WTC11 (cell line): ENCODE data around the gene FABP7. TPM values are rescaled to one million over a fixed set of nuclear protein-coding genes. Genes with fewer than 3 reads are reported as not detected.

Experiments
- AFF4 ChIP-seq: sonication (generic); formaldehyde crosslinking; IDR thresholded peaks from 2 replicates; pipeline ENCODE4 v1.8.1; 2023; ENCODE audit warnings: mild to moderate bottlenecking, missing genetic modification reagents, borderline replicate concordance
- ATF3 ChIP-seq: sonication (generic); formaldehyde crosslinking; conservative IDR thresholded peaks from 2 replicates; pipeline ENCODE4 v1.8.1; 2022; ENCODE audit warnings: mild to moderate bottlenecking, missing genetic modification reagents
- ELF4 ChIP-seq: sonication (generic); formaldehyde crosslinking; IDR thresholded peaks from 2 replicates; pipeline ENCODE4 v1.8.1; 2022; ENCODE audit warnings: low read depth, mild to moderate bottlenecking, moderate library complexity, missing genetic modification reagents
- ESRRA ChIP-seq: sonication (generic); formaldehyde crosslinking; IDR thresholded peaks from 2 replicates; pipeline ENCODE4 v1.8.1; 2022; ENCODE audit warnings: mild to moderate bottlenecking, missing genetic modification reagents, borderline replicate concordance
- ETV6 ChIP-seq: sonication (generic); formaldehyde crosslinking; IDR thresholded peaks from 2 replicates; pipeline ENCODE4 v1.8.1; 2022; ENCODE audit warnings: mild to moderate bottlenecking, missing genetic modification reagents
- GABPB1 ChIP-seq: sonication (generic); formaldehyde crosslinking; IDR thresholded peaks from 2 replicates; pipeline ENCODE4 v1.8.1; 2023; ENCODE audit warnings: mild to moderate bottlenecking, missing genetic modification reagents
- HMGA2 ChIP-seq: fragments of 250-450 bp; sonication (Bioruptor Pico); IDR thresholded peaks from 2 replicates; pipeline ENCODE4 v1.4.0; 2021; ENCODE audit warnings: mild to moderate bottlenecking, moderate library complexity
- HMGXB4 ChIP-seq: sonication (generic); formaldehyde crosslinking; IDR thresholded peaks from 2 replicates; pipeline ENCODE4 v1.8.1; 2023; ENCODE audit warnings: mild to moderate bottlenecking, moderate library complexity, missing genetic modification reagents
- JAZF1 ChIP-seq: fragments of 250-450 bp; sonication (Bioruptor Pico); IDR thresholded peaks from 2 replicates; pipeline ENCODE4 v1.9.0; 2021; ENCODE audit warnings: moderate library complexity, mild to moderate bottlenecking, inconsistent platforms
- NFYB ChIP-seq: sonication (generic); formaldehyde crosslinking; conservative IDR thresholded peaks from 2 replicates; pipeline ENCODE4 v1.8.0; 2022; ENCODE audit warnings: low read depth, missing genetic modification reagents
- RORB ChIP-seq: fragments of 250-450 bp; sonication (Bioruptor Pico); IDR thresholded peaks from 2 replicates; pipeline ENCODE4 v1.9.0; 2021; ENCODE audit warnings: mild to moderate bottlenecking
- SMAD4 ChIP-seq: sonication (generic); formaldehyde crosslinking; IDR thresholded peaks from 2 replicates; pipeline ENCODE4 v1.8.0; 2022; ENCODE audit warnings: mild to moderate bottlenecking, missing genetic modification reagents
- SP1 ChIP-seq: sonication (generic); formaldehyde crosslinking; conservative IDR thresholded peaks from 2 replicates; pipeline ENCODE4 v1.8.1; 2022; ENCODE audit warnings: missing genetic modification reagents
- TCF7 ChIP-seq: sonication (generic); formaldehyde crosslinking; IDR thresholded peaks from 2 replicates; pipeline ENCODE4 v1.8.0; 2022; ENCODE audit warnings: mild to moderate bottlenecking, low read depth, missing genetic modification reagents, moderate library complexity
- TEAD4 ChIP-seq: sonication (generic); formaldehyde crosslinking; IDR thresholded peaks from 2 replicates; pipeline ENCODE4 v1.8.0; 2022; ENCODE audit warnings: mild to moderate bottlenecking, missing genetic modification reagents
- ZBTB21 ChIP-seq: sonication (generic); formaldehyde crosslinking; IDR thresholded peaks from 2 replicates; pipeline ENCODE4 v1.8.1; 2023; ENCODE audit warnings: mild to moderate bottlenecking, missing genetic modification reagents, borderline replicate concordance
- ZNF317 ChIP-seq: sonication (generic); formaldehyde crosslinking; IDR thresholded peaks from 2 replicates; pipeline ENCODE4 v1.8.1; 2023; ENCODE audit warnings: low read depth, mild to moderate bottlenecking, moderate library complexity, missing genetic modification reagents, borderline replicate concordance
- total RNA-seq: library from RNA; stranded (reverse); gene quantifications from 3 replicates; pipeline ENCODE4 v1.2.3, GENCODE V29; 2021
- TF ChIP-seq, protein P1 (sequence below): sonication (generic); formaldehyde crosslinking; IDR thresholded peaks from 2 replicates; pipeline ENCODE4 v1.8.0; 2023; ENCODE audit warnings: mild to moderate bottlenecking, missing genetic modification reagents
- TF ChIP-seq, protein P2 (sequence below): sonication (generic); formaldehyde crosslinking; IDR thresholded peaks from 2 replicates; pipeline ENCODE4 v1.8.0; 2023; ENCODE audit warnings: missing genetic modification reagents
- TF ChIP-seq, protein P3 (sequence below): sonication (generic); formaldehyde crosslinking; IDR thresholded peaks from 2 replicates; pipeline ENCODE4 v1.8.0; 2022; ENCODE audit warnings: mild to moderate bottlenecking, missing genetic modification reagents
- TF ChIP-seq, protein P4 (sequence below): sonication (generic); formaldehyde crosslinking; IDR thresholded peaks from 2 replicates; pipeline ENCODE4 v1.8.1; 2022; ENCODE audit warnings: mild to moderate bottlenecking, moderate library complexity, missing genetic modification reagents
- TF ChIP-seq, protein P5 (sequence below): sonication (generic); formaldehyde crosslinking; IDR thresholded peaks from 2 replicates; pipeline ENCODE4 v1.8.1; 2022; ENCODE audit warnings: low read depth, missing genetic modification reagents, borderline replicate concordance
- TF ChIP-seq, protein P6 (sequence below): sonication (generic); formaldehyde crosslinking; IDR thresholded peaks from 2 replicates; pipeline ENCODE4 v1.8.0; 2022; ENCODE audit warnings: mild to moderate bottlenecking, missing genetic modification reagents

The FABP7 gene
- total RNA-seq, 1 experiment from 2014 or later: 7.2 TPM

DNA sequence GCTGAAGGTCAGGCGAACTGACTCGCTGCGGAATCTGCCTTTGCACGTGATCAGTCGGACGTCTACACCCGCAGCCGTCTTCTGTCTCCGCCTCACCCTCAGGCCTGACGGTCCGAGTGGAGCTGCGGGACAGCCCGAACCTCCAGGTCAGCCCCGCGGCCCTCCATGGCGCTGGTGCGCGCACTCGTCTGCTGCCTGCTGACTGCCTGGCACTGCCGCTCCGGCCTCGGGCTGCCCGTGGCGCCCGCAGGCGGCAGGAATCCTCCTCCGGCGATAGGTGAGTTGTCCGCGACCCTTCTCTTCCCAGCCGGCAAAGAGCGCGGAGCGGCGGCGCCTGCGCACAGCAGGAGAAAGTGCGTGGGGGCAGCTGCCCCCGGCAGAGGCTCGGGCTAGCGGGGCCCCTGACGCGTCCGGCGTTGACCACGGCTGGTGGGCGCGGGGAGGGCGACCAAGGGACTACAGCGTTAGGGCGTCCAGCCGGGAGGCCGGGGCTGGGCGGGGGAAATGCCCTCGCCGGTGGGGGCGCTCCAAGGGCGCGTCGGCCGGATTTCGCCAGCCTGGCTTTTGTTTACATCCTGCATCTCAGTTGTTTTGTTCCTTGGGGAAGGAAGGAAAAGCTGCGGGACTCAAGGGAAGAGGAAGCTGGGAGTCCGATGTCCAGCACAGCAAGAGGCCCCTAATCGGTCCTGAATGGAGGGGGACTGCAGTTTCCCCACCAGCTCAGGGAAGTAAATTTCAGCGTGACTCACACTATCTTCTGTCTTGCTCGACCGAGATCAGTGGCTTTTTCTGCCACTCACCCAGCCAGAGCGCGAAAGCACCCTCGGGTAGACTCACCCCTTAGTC lies 9.9 kb downstream of the FABP7 start, which contains the start of gene SMPDL3A (continued):
- TF ChIP-seq, protein P1, sequence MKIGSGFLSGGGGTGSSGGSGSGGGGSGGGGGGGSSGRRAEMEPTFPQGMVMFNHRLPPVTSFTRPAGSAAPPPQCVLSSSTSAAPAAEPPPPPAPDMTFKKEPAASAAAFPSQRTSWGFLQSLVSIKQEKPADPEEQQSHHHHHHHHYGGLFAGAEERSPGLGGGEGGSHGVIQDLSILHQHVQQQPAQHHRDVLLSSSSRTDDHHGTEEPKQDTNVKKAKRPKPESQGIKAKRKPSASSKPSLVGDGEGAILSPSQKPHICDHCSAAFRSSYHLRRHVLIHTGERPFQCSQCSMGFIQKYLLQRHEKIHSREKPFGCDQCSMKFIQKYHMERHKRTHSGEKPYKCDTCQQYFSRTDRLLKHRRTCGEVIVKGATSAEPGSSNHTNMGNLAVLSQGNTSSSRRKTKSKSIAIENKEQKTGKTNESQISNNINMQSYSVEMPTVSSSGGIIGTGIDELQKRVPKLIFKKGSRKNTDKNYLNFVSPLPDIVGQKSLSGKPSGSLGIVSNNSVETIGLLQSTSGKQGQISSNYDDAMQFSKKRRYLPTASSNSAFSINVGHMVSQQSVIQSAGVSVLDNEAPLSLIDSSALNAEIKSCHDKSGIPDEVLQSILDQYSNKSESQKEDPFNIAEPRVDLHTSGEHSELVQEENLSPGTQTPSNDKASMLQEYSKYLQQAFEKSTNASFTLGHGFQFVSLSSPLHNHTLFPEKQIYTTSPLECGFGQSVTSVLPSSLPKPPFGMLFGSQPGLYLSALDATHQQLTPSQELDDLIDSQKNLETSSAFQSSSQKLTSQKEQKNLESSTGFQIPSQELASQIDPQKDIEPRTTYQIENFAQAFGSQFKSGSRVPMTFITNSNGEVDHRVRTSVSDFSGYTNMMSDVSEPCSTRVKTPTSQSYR (CRISPR knock-in tag): peak; percentile 29; the same call in 1 of the 2 replicates
- TF ChIP-seq TCF7 (CRISPR knock-in tag): no peak
- TF ChIP-seq TEAD4 (CRISPR knock-in tag): peak; percentile 54; the same call in 1 of the 2 replicates
- peak; percentile 64; the same call in 1 of the 2 replicates for TF ChIP-seq SP1 (CRISPR knock-in tag)
- TF ChIP-seq, protein P2, sequence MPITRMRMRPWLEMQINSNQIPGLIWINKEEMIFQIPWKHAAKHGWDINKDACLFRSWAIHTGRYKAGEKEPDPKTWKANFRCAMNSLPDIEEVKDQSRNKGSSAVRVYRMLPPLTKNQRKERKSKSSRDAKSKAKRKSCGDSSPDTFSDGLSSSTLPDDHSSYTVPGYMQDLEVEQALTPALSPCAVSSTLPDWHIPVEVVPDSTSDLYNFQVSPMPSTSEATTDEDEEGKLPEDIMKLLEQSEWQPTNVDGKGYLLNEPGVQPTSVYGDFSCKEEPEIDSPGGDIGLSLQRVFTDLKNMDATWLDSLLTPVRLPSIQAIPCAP (CRISPR knock-in tag): no peak
- TF ChIP-seq ELF4 (CRISPR knock-in tag): peak; percentile 58; the same call in 1 of the 2 replicates
- TF ChIP-seq, protein P3, sequence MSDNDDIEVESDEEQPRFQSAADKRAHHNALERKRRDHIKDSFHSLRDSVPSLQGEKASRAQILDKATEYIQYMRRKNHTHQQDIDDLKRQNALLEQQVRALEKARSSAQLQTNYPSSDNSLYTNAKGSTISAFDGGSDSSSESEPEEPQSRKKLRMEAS: peak; percentile 91
- no peak for TF ChIP-seq SMAD4 (CRISPR knock-in tag)
- peak; percentile 99 for TF ChIP-seq HMGXB4 (CRISPR knock-in tag)
- no peak for TF ChIP-seq JAZF1 (CRISPR knock-in tag)
- peak; percentile 71 for TF ChIP-seq GABPB1 (CRISPR knock-in tag)
- TF ChIP-seq ZNF317: 0 out of 2 replicates have a peak, but pooled peaks have one; percentile 58
- TF ChIP-seq, protein P4, sequence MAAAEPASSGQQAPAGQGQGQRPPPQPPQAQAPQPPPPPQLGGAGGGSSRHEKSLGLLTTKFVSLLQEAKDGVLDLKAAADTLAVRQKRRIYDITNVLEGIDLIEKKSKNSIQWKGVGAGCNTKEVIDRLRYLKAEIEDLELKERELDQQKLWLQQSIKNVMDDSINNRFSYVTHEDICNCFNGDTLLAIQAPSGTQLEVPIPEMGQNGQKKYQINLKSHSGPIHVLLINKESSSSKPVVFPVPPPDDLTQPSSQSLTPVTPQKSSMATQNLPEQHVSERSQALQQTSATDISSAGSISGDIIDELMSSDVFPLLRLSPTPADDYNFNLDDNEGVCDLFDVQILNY (CRISPR knock-in tag): peak; percentile 85
- TF ChIP-seq ATF3 (CRISPR knock-in tag): no peak
- TF ChIP-seq, protein P5, sequence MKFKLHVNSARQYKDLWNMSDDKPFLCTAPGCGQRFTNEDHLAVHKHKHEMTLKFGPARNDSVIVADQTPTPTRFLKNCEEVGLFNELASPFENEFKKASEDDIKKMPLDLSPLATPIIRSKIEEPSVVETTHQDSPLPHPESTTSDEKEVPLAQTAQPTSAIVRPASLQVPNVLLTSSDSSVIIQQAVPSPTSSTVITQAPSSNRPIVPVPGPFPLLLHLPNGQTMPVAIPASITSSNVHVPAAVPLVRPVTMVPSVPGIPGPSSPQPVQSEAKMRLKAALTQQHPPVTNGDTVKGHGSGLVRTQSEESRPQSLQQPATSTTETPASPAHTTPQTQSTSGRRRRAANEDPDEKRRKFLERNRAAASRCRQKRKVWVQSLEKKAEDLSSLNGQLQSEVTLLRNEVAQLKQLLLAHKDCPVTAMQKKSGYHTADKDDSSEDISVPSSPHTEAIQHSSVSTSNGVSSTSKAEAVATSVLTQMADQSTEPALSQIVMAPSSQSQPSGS (CRISPR knock-in tag): no peak; the same call in 1 of the 2 replicates
- no peak for TF ChIP-seq NFYB (CRISPR knock-in tag)
- no peak for TF ChIP-seq RORB (CRISPR knock-in tag)
- TF ChIP-seq ESRRA (CRISPR knock-in tag): peak; percentile 69; the same call in 1 of the 2 replicates
- TF ChIP-seq ETV6 (CRISPR knock-in tag): peak; percentile 98
- TF ChIP-seq, protein P6, sequence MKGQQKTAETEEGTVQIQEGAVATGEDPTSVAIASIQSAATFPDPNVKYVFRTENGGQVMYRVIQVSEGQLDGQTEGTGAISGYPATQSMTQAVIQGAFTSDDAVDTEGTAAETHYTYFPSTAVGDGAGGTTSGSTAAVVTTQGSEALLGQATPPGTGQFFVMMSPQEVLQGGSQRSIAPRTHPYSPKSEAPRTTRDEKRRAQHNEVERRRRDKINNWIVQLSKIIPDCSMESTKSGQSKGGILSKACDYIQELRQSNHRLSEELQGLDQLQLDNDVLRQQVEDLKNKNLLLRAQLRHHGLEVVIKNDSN (CRISPR knock-in tag): peak; percentile 74
- no peak for TF ChIP-seq HMGA2
- peak; percentile 83; the same call in 1 of the 2 replicates for TF ChIP-seq ZBTB21 (CRISPR knock-in tag)
- peak; percentile 33; the same call in 1 of the 2 replicates for TF ChIP-seq AFF4 (CRISPR knock-in tag)
